GM23248 (cell line): ENCODE results near the gene PI4KA.

Source experiments
- EZH2 ChIP-seq: fragments of 200-600 bp; sonication (generic); IDR thresholded peaks from 2 replicates; pipeline ENCODE4 v1.6.1; 2018; ENCODE audit warnings: antibody characterized with exemption, mild to moderate bottlenecking; ENCODE audit not compliant: insufficient read depth, poor library complexity, severe bottlenecking
- EZH2phosphoT487 ChIP-seq: fragments of 200-600 bp; sonication (generic); IDR thresholded peaks from 2 replicates; pipeline ENCODE4 v1.6.1; 2018; ENCODE audit warnings: antibody characterized with exemption, moderate library complexity, mild to moderate bottlenecking, low read depth; ENCODE audit not compliant: insufficient read depth

- TF ChIP-seq EZH2, result no peak
- TF ChIP-seq EZH2phosphoT487, result no peak
Measured at GRCh38 chr22:20836987-20837823, 21.4 kb downstream of the PI4KA start.
